ENCODE measurements around the gene DRC3.

DNA sequence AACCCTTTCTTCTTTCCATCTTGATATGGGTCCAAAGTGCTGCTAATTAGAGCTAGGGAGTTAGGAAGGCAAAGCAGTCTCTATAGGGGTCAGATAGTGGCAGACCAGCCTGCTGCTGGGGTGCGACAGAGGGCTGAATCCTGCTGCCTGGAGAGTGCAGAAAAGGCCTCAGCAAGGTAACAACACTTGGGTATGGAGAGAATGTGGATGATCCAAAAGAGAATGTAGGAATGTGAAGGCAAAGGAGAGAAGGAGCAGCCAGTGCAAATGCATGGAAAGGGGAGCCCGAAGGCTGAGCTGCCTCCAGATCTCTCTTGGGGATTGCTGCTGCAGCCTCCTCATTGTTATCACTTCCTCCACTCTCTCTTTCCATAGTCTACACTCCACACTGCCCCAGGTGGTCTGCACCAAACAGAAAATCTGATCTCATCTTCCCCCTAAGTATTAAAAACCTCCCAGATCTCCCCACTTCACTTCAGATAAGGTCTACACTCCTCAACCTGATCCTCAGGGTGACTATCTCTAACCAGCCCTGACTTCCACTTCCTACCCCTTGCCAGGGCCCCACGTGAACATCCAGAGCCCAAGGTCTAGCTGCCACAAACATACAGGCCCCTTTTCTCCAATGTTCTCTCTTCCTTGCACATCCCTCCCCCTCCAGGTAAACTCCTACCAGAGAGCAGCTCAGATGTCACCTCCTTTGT, 29.2 kb upstream of the DRC3 start:
- TF ChIP-seq, protein P1, sequence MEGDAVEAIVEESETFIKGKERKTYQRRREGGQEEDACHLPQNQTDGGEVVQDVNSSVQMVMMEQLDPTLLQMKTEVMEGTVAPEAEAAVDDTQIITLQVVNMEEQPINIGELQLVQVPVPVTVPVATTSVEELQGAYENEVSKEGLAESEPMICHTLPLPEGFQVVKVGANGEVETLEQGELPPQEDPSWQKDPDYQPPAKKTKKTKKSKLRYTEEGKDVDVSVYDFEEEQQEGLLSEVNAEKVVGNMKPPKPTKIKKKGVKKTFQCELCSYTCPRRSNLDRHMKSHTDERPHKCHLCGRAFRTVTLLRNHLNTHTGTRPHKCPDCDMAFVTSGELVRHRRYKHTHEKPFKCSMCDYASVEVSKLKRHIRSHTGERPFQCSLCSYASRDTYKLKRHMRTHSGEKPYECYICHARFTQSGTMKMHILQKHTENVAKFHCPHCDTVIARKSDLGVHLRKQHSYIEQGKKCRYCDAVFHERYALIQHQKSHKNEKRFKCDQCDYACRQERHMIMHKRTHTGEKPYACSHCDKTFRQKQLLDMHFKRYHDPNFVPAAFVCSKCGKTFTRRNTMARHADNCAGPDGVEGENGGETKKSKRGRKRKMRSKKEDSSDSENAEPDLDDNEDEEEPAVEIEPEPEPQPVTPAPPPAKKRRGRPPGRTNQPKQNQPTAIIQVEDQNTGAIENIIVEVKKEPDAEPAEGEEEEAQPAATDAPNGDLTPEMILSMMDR (IDR thresholded peaks at IDR 0.05; ENCODE audit: insufficient read depth, low read depth, low read length) = no peak
- no peak for TF ChIP-seq EZH2 (IDR thresholded peaks at IDR 0.05; ENCODE audit: insufficient read depth, low read length)
